ENCODE results near the gene NOSTRIN. TPM values are rescaled to one million over a fixed set of nuclear protein-coding genes. Genes with fewer than 3 reads are reported as not detected.
"Not testable (repeated sequence)": the region's sequence is repeated elsewhere in the genome, so short reads cannot be mapped to it uniquely, and the experiment has no call there.

The NOSTRIN gene, protein sequence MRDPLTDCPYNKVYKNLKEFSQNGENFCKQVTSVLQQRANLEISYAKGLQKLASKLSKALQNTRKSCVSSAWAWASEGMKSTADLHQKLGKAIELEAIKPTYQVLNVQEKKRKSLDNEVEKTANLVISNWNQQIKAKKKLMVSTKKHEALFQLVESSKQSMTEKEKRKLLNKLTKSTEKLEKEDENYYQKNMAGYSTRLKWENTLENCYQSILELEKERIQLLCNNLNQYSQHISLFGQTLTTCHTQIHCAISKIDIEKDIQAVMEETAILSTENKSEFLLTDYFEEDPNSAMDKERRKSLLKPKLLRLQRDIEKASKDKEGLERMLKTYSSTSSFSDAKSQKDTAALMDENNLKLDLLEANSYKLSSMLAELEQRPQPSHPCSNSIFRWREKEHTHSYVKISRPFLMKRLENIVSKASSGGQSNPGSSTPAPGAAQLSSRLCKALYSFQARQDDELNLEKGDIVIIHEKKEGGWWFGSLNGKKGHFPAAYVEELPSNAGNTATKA
- total RNA-seq (2014; rRNA removed; shearing (Covaris generic)): 1.6 TPM in 1 of 2 replicates, not detected in the other

GRCh38 chr2:168801961-168802858 lies at the start of gene NOSTRIN:
Gene NOSTRIN, plus strand, starts transcription at chr2:168802637. Its CDS starts 10 bp downstream, at chr2:168802647.
- DNase-seq (ENCODE audit: low spot score): no peak

- no peak for DNase-seq (ENCODE audit: low spot score)
Measured at GRCh38 chr2:168753765-168754329, 48.6 kb upstream of the NOSTRIN start.

- no peak for DNase-seq (ENCODE audit: low spot score)
Measured at GRCh38 chr2:168757223-168757622, 45.2 kb upstream of the NOSTRIN start.

DNA sequence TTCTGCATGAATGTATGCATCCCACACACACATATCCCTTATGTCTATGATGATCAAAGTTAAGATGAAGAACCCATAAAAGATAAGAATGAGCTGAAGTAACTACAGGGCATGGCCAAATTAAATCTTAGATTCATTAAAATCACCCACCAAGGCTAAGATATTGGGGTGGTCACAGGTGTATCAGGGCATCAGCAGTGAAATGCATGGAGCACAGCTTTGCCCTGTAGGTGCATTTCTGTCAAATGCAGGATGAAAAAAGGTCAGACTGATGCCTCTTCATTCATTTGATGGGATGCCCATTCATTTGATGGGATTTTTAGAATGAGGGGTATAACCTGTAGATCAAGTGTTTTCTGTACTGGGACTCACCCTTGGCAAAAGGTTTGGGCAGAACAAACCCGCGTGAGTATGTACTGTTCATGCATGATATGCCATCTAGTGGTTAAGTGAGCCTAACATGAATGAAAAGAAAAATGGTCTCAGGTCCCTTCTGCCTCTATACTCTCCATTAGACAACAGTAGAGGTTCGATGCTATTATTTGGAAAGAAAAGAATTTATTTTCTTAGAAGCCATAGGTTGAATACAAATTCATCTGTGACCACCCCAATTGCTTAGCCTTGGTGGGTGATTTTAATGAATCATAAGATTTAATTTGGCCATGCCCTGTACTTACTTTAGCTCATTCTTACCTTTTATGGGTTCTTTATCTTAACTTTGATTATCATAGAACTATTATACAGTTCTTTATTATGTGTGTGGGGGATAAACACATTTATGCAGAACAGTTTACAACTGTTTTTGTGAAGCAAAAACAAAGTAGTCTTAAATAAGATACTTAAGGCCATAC lies 43.2 kb upstream of the NOSTRIN start:
- DNase-seq (ENCODE audit: low spot score): peak; percentile 42

GRCh38 chr2:168765401-168765800 lies 37.0 kb upstream of the NOSTRIN start:
- no peak for DNase-seq (ENCODE audit: low spot score)

GRCh38 chr2:168766600-168766999 lies 35.8 kb upstream of the NOSTRIN start:
- DNase-seq (ENCODE audit: low spot score): no peak

- DNase-seq (ENCODE audit: low spot score): no peak
Measured at GRCh38 chr2:168767258-168767657, 35.2 kb upstream of the NOSTRIN start.

DNA sequence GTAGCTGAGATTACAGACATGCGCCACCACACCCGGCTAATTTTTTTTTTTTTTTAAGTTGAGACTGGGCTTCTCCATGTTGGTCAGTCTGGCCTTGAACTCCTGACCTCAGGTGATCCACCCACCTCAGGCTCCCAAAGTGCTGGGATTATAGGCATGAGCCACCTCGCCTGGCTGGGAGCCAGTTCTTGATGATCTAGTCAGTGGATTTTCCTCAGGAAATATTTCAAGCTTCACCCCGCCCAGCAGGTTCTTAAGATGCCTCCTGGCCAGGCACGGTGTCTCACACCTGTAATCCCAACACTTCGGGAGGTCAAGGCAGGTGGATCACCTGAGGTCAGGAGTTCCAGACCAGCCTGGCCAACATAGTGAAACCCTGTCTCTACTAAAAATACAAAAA lies 34.1 kb upstream of the NOSTRIN start:
- DNase-seq (ENCODE audit: low spot score): not testable (repeated sequence)

- DNase-seq (ENCODE audit: low spot score): peak; percentile 16
Measured at GRCh38 chr2:168770796-168771195, 31.6 kb upstream of the NOSTRIN start.

DNA sequence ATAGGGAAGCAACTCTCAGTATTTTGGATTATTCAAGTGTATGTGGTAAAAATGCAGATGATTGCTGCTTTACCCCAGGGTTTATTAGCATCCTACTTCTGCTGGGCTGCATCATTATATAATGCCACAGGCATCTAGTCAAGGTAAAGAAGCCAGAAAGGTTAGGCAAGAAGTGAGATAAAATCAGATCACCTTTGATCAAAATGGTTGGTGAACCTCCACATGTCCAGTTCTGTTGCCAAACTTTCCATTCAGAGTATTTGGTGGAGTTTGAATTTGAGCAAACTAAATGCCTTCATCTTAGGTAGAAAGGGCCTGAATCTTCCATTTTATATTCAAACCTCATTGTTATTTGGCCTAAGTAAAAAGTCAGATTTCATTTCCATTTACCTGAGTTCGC lies 29.7 kb upstream of the NOSTRIN start:
- DNase-seq (ENCODE audit: low spot score): no peak

DNA sequence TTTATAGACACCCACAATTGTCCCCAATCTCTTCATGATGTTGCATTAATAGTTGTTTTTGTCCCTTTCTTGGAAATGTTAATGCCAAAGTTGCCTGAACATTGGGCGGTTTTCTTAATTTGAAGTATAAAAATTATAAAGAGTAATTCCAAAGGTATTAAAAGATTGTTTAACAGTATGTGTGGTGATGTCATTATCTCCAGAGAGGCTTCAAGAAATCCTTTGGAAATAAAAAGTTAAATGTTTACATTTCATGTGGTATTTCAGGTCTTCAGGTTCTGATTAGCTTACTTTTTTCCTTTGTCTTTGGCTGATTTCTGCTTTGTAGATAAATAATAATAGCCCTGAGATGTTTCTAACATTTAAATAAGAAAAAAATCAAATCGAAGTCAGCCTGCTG lies 29.3 kb upstream of the NOSTRIN start:
- DNase-seq (ENCODE audit: low spot score): no peak

GRCh38 chr2:168773719-168774521 lies 28.5 kb upstream of the NOSTRIN start:
- peak; percentile 65 for DNase-seq (ENCODE audit: low spot score)

DNA sequence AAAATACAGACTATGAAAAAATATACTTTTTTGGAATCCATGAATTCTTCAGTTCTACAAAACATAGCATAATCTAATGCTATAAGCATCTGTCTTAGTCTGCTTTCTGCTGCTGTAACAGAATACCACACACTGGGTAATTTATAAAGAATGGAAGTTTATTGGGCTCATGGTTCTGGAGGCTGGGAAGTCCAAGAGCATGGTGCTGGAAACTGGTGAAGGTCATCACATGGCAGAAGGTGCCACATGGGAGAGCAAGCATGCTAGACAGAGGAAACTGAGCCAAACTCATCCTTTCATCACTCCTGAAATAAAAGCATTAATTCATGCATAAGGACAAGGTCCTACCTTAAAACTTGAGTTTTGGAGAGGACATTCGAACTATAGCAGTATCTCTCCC lies 26.6 kb upstream of the NOSTRIN start:
- DNase-seq (ENCODE audit: low spot score): no peak

DNA sequence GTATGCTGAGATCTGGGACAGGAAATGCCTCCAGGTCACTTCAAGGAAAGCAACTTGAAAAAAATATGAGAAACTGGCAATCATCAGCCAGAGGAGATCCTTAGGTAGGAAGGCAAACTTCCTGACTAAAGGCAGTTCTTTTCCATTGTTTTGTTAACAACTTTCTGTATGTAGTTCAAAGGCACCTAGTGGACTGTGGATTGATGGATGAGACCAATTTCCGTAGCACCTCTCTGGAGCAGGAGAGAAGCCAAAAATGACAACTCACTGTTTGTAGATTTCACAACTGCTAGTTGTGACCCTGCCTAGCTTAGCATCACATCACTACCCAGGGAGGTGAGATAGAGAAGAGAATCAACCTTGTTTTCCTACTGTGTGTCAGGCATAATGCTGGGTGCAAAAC lies 21.8 kb upstream of the NOSTRIN start:
- DNase-seq (ENCODE audit: low spot score): no peak

DNA sequence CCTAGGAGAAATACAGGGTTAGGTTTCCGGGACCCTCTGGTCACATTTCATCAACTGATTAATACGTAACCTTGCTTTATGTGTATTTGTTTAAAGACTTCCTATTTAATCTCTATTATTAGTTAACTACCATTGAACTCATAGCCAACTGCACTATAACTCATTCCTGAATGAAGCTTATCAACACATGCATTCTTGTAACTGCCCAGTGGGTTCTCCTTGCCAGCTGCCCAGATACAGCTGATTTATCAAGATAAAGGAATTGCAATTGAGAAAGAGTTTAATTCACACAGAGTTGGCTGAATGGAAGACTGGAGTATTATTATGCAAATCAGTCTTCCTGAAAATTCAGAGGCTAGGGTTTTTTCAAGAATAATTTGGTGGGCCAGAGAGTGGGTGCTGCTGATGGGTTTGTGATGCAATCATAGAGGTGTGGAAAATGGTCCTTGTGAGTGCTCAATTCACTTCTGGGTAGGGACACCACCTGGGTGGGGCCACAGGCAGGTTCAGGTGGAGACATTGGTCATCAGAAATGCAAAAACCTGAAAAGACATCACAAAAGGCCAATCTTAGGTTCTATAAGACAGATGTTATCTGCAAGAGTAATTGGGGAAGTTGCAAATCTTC lies 21.1 kb upstream of the NOSTRIN start:
- no peak for DNase-seq (ENCODE audit: low spot score)

DNA sequence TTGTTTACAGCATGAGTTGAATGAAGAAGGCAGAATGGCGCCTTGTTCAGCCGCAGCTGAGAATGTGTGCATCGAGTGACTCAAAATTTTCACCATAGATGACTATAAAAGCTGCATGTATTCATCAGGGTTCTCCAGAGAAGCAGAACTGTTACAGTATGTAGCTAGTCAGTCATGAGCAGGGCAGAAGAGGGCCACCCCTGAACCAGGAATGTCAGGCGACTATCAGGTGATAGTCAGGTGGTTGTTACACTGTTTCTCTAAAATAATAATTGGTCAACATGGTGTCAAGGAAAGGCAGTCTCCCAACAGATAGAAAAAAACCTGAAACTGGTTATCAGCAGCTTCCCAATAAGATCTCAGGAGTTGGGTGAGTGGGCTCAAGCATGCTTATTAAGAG lies 20.2 kb upstream of the NOSTRIN start:
- DNase-seq (ENCODE audit: low spot score): no peak

DNA sequence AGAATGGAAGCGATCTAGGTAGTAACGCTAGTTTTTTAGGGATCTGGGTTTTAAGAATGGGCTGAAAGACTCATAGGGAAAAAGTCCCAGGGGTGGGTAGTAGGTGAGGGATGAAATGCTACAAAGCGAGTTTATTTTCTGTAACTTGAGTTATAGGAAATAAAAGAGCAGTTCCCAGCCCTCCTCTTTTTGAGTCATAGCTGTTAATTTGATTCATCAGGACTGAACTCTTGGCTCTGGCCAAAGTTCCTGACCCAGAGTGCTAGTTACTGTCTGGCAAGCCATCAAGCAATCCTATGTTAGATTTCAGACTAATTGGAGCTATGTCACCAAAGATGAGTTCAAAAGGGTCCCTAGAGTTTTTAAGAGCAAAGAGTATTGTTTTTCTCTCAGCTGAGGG lies 17.4 kb upstream of the NOSTRIN start:
- no peak for DNase-seq (ENCODE audit: low spot score)

DNA sequence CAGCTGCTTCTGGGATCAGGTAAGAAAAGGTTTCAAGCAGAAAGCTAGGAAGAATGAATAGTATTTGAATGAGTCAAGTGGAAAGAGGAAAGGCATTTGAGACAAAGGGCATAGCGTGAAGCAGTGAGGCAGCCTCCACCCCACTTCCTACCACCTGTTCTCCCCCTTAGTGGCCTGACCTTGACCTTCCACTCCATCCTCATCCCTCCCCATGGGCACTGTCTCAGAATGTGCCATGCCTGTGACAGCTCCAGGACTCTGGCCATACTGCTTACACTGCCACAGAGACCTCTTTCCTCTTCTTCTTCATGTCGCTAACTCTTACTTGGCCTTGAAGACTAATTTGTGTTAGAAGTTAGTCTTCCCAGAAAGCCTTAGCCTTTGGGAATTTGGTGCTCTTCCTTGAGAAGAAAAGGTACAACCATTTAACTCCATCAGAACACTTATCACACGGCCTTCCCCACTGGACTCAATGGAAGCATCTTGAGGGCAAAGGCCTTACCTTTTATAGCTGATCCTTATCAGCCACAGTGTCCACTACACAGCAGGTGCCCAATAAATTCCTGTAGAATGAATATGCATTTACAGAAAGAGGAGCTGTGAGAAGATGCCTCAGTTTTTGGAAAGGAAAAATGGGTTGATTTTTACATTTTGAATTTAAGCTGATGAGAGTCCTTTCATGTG lies 15.2 kb upstream of the NOSTRIN start:
- no peak for DNase-seq (ENCODE audit: low spot score)

DNA sequence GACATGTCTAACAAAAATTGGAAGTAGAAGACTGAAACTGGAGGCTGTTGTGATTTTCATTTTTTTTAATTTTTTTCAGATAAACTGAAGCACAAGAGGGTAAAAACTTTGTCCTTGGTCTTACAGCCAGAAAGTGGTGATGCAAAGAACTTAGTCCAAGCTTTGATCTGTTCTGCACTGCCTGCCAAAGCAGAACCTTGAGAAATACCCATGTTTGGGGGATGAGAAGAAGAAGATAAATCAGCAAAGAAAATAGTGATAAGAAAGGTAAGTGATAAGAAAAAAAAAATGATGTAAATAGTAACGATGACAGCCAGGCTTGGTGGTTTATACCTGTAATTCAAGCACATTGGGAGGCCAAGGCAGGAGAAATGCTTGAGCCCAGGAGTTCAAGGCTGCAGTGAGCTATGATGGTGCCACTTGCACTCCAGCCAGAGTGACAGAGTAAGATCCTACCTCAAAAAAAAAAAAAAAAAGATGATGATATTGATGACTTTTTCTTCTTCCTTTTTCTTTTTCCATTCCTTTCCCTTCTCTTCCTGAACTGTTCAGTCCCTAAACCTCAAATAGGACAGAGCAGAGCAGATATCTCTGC lies 14.6 kb upstream of the NOSTRIN start:
- DNase-seq (ENCODE audit: low spot score): no peak

All from A172 (cell line).